SK-N-SH treated with all-trans-retinoic acid at 6 μM for 48 hours (cell line): ENCODE results near the gene PLA2G2F.

Source experiments
- ATAC-seq: fragments of 200-7000 bp; cut with Tn5 transposase; 3 replicates; pipeline ENCODE4 v1.9.1; 2020; ENCODE audit warnings: mild to moderate bottlenecking, moderate library complexity
- ARNTL ChIP-seq: fragments of 450-650 bp; formaldehyde crosslinking; IDR thresholded peaks from 2 replicates; pipeline ENCODE4 v1.5.0; 2020; ENCODE audit warnings: low read depth, mild to moderate bottlenecking, moderate library complexity, borderline replicate concordance
- CREB5 ChIP-seq: fragments of 250-450 bp; sonication (Bioruptor Pico); IDR thresholded peaks from 2 replicates; pipeline ENCODE4 v1.5.1; 2020; ENCODE audit warnings: low read depth, mild to moderate bottlenecking, moderate library complexity
- CSDC2 ChIP-seq: fragments of 250-450 bp; sonication (Bioruptor Pico); IDR thresholded peaks from 2 replicates; pipeline ENCODE4 v1.5.0; 2020; ENCODE audit warnings: mild to moderate bottlenecking, moderate library complexity
- ESRRG ChIP-seq: fragments of 250-450 bp; sonication (Bioruptor Pico); IDR thresholded peaks from 2 replicates; pipeline ENCODE4 v1.6.1; 2021; ENCODE audit warnings: mild to moderate bottlenecking
- ISL1 ChIP-seq: fragments of 250-450 bp; sonication (Bioruptor Pico); IDR thresholded peaks from 2 replicates; pipeline ENCODE4 v2.1.2; 2022; ENCODE audit warnings: mild to moderate bottlenecking, moderate library complexity
- PATZ1 ChIP-seq: fragments of 250-450 bp; sonication (Bioruptor Pico); IDR thresholded peaks from 2 replicates; pipeline ENCODE4 v1.8.0; 2020; ENCODE audit warnings: mild to moderate bottlenecking, moderate library complexity, borderline replicate concordance
- POU6F1 ChIP-seq: fragments of 250-450 bp; sonication (Bioruptor Pico); IDR thresholded peaks from 2 replicates; pipeline ENCODE4 v1.8.0; 2021; ENCODE audit warnings: low read depth, mild to moderate bottlenecking, moderate library complexity, borderline replicate concordance
- PPARA ChIP-seq: fragments of 250-450 bp; sonication (Bioruptor Pico); IDR thresholded peaks from 2 replicates; pipeline ENCODE4 v1.5.0; 2020; ENCODE audit warnings: mild to moderate bottlenecking, borderline replicate concordance
- RARB ChIP-seq: fragments of 250-450 bp; sonication (Bioruptor Pico); IDR thresholded peaks from 2 replicates; pipeline ENCODE4 v1.8.0; 2021; ENCODE audit warnings: mild to moderate bottlenecking, moderate library complexity
- SNAI2 ChIP-seq: fragments of 250-450 bp; sonication (Bioruptor Pico); IDR thresholded peaks from 2 replicates; pipeline ENCODE4 v1.5.0; 2020; ENCODE audit warnings: mild to moderate bottlenecking, moderate library complexity
- TCF4 ChIP-seq: fragments of 250-450 bp; sonication (Bioruptor Pico); IDR thresholded peaks from 2 replicates; pipeline ENCODE4 v1.8.0; 2021; ENCODE audit warnings: mild to moderate bottlenecking, moderate library complexity, borderline replicate concordance
- TOX ChIP-seq: fragments of 250-450 bp; sonication (Bioruptor Pico); IDR thresholded peaks from 2 replicates; pipeline ENCODE4 v1.8.0; 2021; ENCODE audit warnings: mild to moderate bottlenecking, moderate library complexity, borderline replicate concordance
- ZC3H10 ChIP-seq: fragments of 250-450 bp; sonication (Bioruptor Pico); IDR thresholded peaks from 2 replicates; pipeline ENCODE4 v1.5.1; 2021; ENCODE audit warnings: mild to moderate bottlenecking, moderate library complexity
- ZFP3 ChIP-seq: fragments of 250-450 bp; sonication (Bioruptor Pico); IDR thresholded peaks from 2 replicates; pipeline ENCODE4 v1.5.0; 2020; ENCODE audit warnings: mild to moderate bottlenecking, moderate library complexity
- ZFP30 ChIP-seq: fragments of 450-650 bp; formaldehyde crosslinking; IDR thresholded peaks from 2 replicates; pipeline ENCODE4 v1.5.0; 2022; ENCODE audit warnings: mild to moderate bottlenecking, moderate library complexity
- ZNF565 ChIP-seq: fragments of 450-650 bp; formaldehyde crosslinking; conservative IDR thresholded peaks from 2 replicates; pipeline ENCODE4 v1.5.0; 2020; ENCODE audit warnings: low read depth, mild to moderate bottlenecking, moderate library complexity
- ZNF70 ChIP-seq: fragments of 450-650 bp; formaldehyde crosslinking; IDR thresholded peaks from 2 replicates; pipeline ENCODE4 v1.5.0; 2020; ENCODE audit warnings: mild to moderate bottlenecking, moderate library complexity
- ZNF8 ChIP-seq: fragments of 450-650 bp; formaldehyde crosslinking; IDR thresholded peaks from 2 replicates; pipeline ENCODE4 v1.5.0; 2020; ENCODE audit warnings: mild to moderate bottlenecking, moderate library complexity
- TF ChIP-seq, protein P1 (sequence below): fragments of 250-450 bp; sonication (Bioruptor Pico); IDR thresholded peaks from 2 replicates; pipeline ENCODE4 v1.5.1; 2021; ENCODE audit warnings: mild to moderate bottlenecking, moderate library complexity
- TF ChIP-seq, protein P2 (sequence below): fragments of 250-450 bp; sonication (Bioruptor Pico); IDR thresholded peaks from 2 replicates; pipeline ENCODE4 v1.5.0; 2020; ENCODE audit warnings: mild to moderate bottlenecking, moderate library complexity

PLA2G2F gene

DNA sequence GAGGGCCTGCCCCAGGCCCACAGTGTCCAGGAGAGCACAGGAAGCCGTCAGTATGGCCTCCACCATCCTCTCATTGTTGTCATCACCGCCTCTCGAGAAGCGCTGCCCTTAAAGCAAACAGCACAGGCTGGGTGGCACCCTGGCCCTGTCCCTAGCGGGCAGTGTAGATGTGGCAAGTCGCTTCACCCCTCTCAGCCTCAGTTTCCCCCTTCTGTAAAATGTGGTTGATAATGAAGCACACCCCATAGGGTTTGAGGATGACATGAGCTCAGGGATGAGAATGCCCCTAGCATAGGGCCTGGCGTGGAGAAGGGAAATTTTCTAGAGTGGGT lies 13.4 kb downstream of the PLA2G2F start (continued):
- TF ChIP-seq PATZ1 (CRISPR knock-in tag) (no peak), RARB (CRISPR knock-in tag) (no peak)

DNA sequence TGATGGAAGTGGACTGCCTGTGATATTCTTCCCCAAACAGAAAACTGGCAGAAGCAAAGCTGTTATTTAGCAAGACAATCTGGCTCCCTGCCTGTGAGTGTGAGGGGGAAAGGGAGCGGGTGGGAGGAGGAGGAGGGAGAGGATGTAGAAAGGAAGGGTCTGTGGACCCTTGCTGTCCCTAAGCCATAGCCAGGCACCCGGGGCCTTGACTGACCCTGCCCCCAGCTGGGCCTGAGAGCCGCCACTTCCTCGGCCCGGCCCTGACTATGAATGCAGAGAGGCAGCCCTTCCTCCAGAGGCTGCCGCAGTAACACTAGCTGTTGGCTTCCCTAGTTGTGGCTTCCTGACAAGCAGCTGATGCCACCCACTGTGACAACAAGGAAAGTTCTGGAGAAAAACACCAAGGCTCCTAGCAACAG lies 13.9 kb downstream of the PLA2G2F start:
- TF ChIP-seq TCF4 (no peak), ZFP3 (CRISPR knock-in tag) (no peak), SNAI2 (CRISPR knock-in tag) (no peak), ZNF70 (CRISPR knock-in tag) (no peak), CSDC2 (CRISPR knock-in tag) (no peak), PATZ1 (CRISPR knock-in tag) (no peak), POU6F1 (CRISPR knock-in tag) (no peak), ESRRG (CRISPR knock-in tag) (no peak), ARNTL (CRISPR knock-in tag) (no peak), ZFP30 (CRISPR knock-in tag) (no peak)
- TF ChIP-seq, protein P1, sequence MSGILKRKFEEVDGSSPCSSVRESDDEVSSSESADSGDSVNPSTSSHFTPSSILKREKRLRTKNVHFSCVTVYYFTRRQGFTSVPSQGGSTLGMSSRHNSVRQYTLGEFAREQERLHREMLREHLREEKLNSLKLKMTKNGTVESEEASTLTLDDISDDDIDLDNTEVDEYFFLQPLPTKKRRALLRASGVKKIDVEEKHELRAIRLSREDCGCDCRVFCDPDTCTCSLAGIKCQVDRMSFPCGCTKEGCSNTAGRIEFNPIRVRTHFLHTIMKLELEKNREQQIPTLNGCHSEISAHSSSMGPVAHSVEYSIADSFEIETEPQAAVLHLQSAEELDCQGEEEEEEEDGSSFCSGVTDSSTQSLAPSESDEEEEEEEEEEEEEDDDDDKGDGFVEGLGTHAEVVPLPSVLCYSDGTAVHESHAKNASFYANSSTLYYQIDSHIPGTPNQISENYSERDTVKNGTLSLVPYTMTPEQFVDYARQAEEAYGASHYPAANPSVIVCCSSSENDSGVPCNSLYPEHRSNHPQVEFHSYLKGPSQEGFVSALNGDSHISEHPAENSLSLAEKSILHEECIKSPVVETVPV (CRISPR knock-in tag): no peak
- TF ChIP-seq, protein P2, sequence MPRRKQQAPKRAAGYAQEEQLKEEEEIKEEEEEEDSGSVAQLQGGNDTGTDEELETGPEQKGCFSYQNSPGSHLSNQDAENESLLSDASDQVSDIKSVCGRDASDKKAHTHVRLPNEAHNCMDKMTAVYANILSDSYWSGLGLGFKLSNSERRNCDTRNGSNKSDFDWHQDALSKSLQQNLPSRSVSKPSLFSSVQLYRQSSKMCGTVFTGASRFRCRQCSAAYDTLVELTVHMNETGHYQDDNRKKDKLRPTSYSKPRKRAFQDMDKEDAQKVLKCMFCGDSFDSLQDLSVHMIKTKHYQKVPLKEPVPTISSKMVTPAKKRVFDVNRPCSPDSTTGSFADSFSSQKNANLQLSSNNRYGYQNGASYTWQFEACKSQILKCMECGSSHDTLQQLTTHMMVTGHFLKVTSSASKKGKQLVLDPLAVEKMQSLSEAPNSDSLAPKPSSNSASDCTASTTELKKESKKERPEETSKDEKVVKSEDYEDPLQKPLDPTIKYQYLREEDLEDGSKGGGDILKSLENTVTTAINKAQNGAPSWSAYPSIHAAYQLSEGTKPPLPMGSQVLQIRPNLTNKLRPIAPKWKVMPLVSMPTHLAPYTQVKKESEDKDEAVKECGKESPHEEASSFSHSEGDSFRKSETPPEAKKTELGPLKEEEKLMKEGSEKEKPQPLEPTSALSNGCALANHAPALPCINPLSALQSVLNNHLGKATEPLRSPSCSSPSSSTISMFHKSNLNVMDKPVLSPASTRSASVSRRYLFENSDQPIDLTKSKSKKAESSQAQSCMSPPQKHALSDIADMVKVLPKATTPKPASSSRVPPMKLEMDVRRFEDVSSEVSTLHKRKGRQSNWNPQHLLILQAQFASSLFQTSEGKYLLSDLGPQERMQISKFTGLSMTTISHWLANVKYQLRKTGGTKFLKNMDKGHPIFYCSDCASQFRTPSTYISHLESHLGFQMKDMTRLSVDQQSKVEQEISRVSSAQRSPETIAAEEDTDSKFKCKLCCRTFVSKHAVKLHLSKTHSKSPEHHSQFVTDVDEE (CRISPR knock-in tag): no peak
- no peak for ATAC-seq

DNA sequence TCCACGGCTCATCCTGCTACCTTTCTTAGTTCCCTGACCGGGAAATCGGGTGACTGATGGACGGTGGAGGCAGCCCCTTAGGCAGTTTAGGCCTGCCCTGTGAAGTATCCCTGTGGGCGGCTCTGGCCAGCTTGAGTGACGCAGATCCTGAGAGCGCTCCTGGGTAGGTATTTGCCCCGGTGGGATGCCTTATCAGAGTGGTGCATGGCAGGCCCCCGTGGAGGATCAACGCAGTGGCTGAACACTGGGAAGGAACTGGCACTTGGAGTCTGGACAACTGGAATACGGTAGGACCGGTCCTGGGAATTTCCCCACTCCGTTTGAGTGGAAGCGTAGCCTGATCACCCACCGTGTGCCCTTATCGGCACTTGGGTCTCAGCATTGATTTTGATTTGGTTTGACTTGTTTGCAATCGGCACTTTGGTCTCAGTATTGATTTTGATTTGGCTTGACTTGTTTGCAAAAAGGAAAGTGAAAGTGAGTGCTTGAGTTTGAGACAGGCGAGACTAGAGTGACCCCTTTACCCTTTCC lies 15.2 kb downstream of the PLA2G2F start:
- no peak for ATAC-seq
- TF ChIP-seq ISL1: no peak
- TF ChIP-seq ZFP30 (CRISPR knock-in tag): no peak
- no peak for TF ChIP-seq CREB5 (CRISPR knock-in tag)
- TF ChIP-seq PPARA: no peak
- TF ChIP-seq, protein P2 (CRISPR knock-in tag): no peak
- no peak for TF ChIP-seq ZNF70 (CRISPR knock-in tag)
- no peak for TF ChIP-seq ZNF8 (CRISPR knock-in tag)
- no peak for TF ChIP-seq ZNF565 (CRISPR knock-in tag)
- no peak for TF ChIP-seq TOX
- no peak for TF ChIP-seq ZC3H10 (CRISPR knock-in tag)
- TF ChIP-seq SNAI2 (CRISPR knock-in tag): no peak
